Panc1 (cell line): ENCODE results near the gene RRP1. TPM values are rescaled to one million over a fixed set of nuclear protein-coding genes. Genes with fewer than 3 reads are reported as not detected.

Source experiments
- ATAC-seq: fragments of 200-7000 bp; cut with Tn5 transposase; 2 replicates; pipeline ENCODE4 v1.9.1; 2020; ENCODE audit warnings: mild to moderate bottlenecking, moderate library complexity
- BruUV-seq: library from RNA; stranded (reverse); fragments of 400-500 nt; replicated peaks from 2 replicates; lab custom pipeline; 2021; lab: Mats Ljungman, UMichigan
- CTCF ChIA-PET: fragments of 300-600 bp; sonication (Branson Sonifier 250); formaldehyde crosslinking; loops from one replicate; lab custom pipeline; 2022; ENCODE audit warnings: antibody characterized with exemption; lab: Charles Lee
- POLR2A ChIA-PET: fragments of 300-600 bp; sonication (Branson Sonifier 250); formaldehyde crosslinking; loops from one replicate; lab custom pipeline; 2022; ENCODE audit warnings: antibody characterized with exemption; lab: Charles Lee
- DNase-seq: peaks from one replicate; pipeline ENCODE4 v3.0.0-alpha.2; 2010; ENCODE audit warnings: low read depth, low spot score
- H3K27ac ChIP-seq: 2 replicates; pipeline ENCODE4 v1.5.1; 2011; ENCODE audit warnings: mild to moderate bottlenecking, low read length, inconsistent platforms
- H3K27me3 ChIP-seq: fragments of 200-500 bp; sonication (Bioruptor generic); 2 replicates; pipeline ENCODE4 v1.6.0; 2014; ENCODE audit warnings: low read length, inconsistent platforms; ENCODE audit not compliant: control insufficient read depth, insufficient read depth
- H3K36me3 ChIP-seq: fragments of 200-500 bp; sonication (Bioruptor generic); 2 replicates; pipeline ENCODE4 v1.5.1; 2014; ENCODE audit warnings: inconsistent platforms, mild to moderate bottlenecking, low read length, moderate library complexity; ENCODE audit not compliant: control insufficient read depth, insufficient read depth
- H3K4me1 ChIP-seq: 2 replicates; pipeline ENCODE4 v1.5.1; 2011; ENCODE audit warnings: inconsistent platforms, mild to moderate bottlenecking, low read length, moderate library complexity; ENCODE audit not compliant: control insufficient read depth, insufficient read depth
- H3K4me3 ChIP-seq, 2 experiments: 2 replicates each; pipeline ENCODE4 v1.5.1; 2011 to 2012; ENCODE audit warnings: low read depth in 2 of 2, low read length in 2 of 2, mild to moderate bottlenecking in 2 of 2, inconsistent platforms in 1 of 2, moderate library complexity in 1 of 2
- H3K9me3 ChIP-seq: fragments of 200-500 bp; sonication (Bioruptor generic); 2 replicates; pipeline ENCODE4 v1.5.1; 2014; ENCODE audit warnings: low read depth, mild to moderate bottlenecking, inconsistent platforms, low read length, moderate library complexity; ENCODE audit not compliant: control insufficient read depth, insufficient read depth
- CTCF ChIP-seq: fragments of 450-650 bp; IDR thresholded peaks from 2 replicates; pipeline ENCODE4 v1.5.1; 2017; ENCODE audit warnings: mild to moderate bottlenecking
- POLR2AphosphoS5 ChIP-seq: IDR thresholded peaks from 2 replicates; pipeline ENCODE4 v1.6.1; 2012; ENCODE audit warnings: mild to moderate bottlenecking, low read depth, low read length, moderate library complexity
- REST ChIP-seq, 2 experiments: IDR thresholded peaks; 2 replicates each; pipeline ENCODE4 v1.6.1; 2011 to 2012; ENCODE audit warnings: low read depth in 2 of 2, control low read depth in 1 of 2, low read length in 1 of 2, mild to moderate bottlenecking in 1 of 2, moderate library complexity in 1 of 2; ENCODE audit not compliant: insufficient read depth in 1 of 2
- SIN3A ChIP-seq: IDR thresholded peaks from 2 replicates; pipeline ENCODE4 v1.6.1; 2012; ENCODE audit warnings: low read depth, mild to moderate bottlenecking, low read length, moderate library complexity, borderline replicate concordance; ENCODE audit not compliant: insufficient read depth
- TCF7L2 ChIP-seq: IDR thresholded peaks from 2 replicates; pipeline ENCODE4 v1.6.1; 2011; ENCODE audit warnings: mild to moderate bottlenecking, low read depth, low read length, inconsistent platforms
- in situ Hi-C: cut with HindIII; loops from 2 replicates; pipeline ENCODE4 v1.10.0; 2016; ENCODE audit warnings: low sequenced_read_pairs, low pct_unique_long_range_greater_than_20kb
- intact Hi-C: fragments of 100-400 bp; cut with micrococcal nuclease; formaldehyde crosslinking; loops from one replicate; pipeline ENCODE4 v1.10.0; 2022; ENCODE audit not compliant: unreplicated experiment
- total RNA-seq: library from RNA; stranded (reverse); gene quantifications from one replicate; pipeline ENCODE4 v1.2.1, GENCODE V29; 2021; ENCODE audit not compliant: unreplicated experiment

RRP1 gene
- total RNA-seq, 1 experiment from 2014 or later = 41.8 TPM

- Histone ChIP-seq H3K9me3 (no peaks in the 10 kb centered on the region), H3K4me3 (peak overlapping the region in 1 of 2 experiments; percentile 24; a peak in 1 of 4 replicates), H3K27ac (peak overlapping the region; percentile 76), H3K27me3 (no peaks in the 10 kb centered on the region), H3K4me1 (peaks cover 21% of the 10 kb centered on the region), H3K36me3 (peaks cover 2% of the 10 kb centered on the region; the same call in 1 of the 2 replicates)
- TF ChIP-seq POLR2AphosphoS5 = no peak
- no peak for TF ChIP-seq TCF7L2
- peak; percentile 47 for DNase-seq
- ATAC-seq = peak; percentile 31
- no TSS peak for BruUV-seq
- intact Hi-C loops (no loop called here), in situ Hi-C loops (no loop called here)
- POLR2A ChIA-PET = no interaction called here
- CTCF ChIA-PET = no interaction called here
Observed at GRCh38 chr21:43778469-43779335, 10.7 kb upstream of the RRP1 start.

- POLR2A ChIA-PET = no interaction called here
- BruUV-seq = no TSS peak
- intact Hi-C loops = no loop called here
- Histone ChIP-seq H3K4me1 (peaks cover 18% of the 10 kb centered on the region), H3K36me3 (peaks cover 2% of the 10 kb centered on the region; the same call in 1 of the 2 replicates), H3K27ac (no peak overlapping the region), H3K9me3 (no peaks in the 10 kb centered on the region), H3K4me3 (no peak overlapping the region), H3K27me3 (no peaks in the 10 kb centered on the region)
- no peak for TF ChIP-seq REST (IDR thresholded peaks at IDR 0.05; ENCODE audit: insufficient read depth in 1 of 2, low read depth in 2 of 2, low read length in 1 of 2)
- no peak for ATAC-seq
- in situ Hi-C loops = no loop called here
- CTCF ChIA-PET = no interaction called here
- no peak for DNase-seq
Observed at GRCh38 chr21:43779660-43780059, 9.7 kb upstream of the RRP1 start.

- CTCF ChIA-PET = interaction anchor here (0.5 kb wide), 1 partner anchor 152 kb away, joined by 3 read pairs; no protein-coding TSS in a partner anchor
- Histone ChIP-seq H3K4me3 (no peak overlapping the region), H3K9me3 (no peaks in the 10 kb centered on the region), H3K36me3 (no peaks in the 10 kb centered on the region), H3K27ac (no peak overlapping the region), H3K4me1 (peaks cover 15% of the 10 kb centered on the region), H3K27me3 (no peaks in the 10 kb centered on the region)
- no TSS peak for BruUV-seq
- in situ Hi-C loops = no loop called here
- intact Hi-C loops = no loop called here
- POLR2A ChIA-PET = no interaction called here
- TF ChIP-seq SIN3A (no peak), CTCF (no peak), TCF7L2 (no peak), REST (IDR thresholded peaks at IDR 0.05; ENCODE audit: insufficient read depth in 1 of 2, low read depth in 2 of 2, low read length in 1 of 2) (no peak), POLR2AphosphoS5 (no peak)
- ATAC-seq (no peak), DNase-seq (no peak)
Observed at GRCh38 chr21:43781846-43782245, 7.5 kb upstream of the RRP1 start.
